Lung microvascular endothelial cell (primary cell): ENCODE results near the gene CFTR. TPM values are rescaled to one million over a fixed set of nuclear protein-coding genes. Genes with fewer than 3 reads are reported as not detected.
"Not testable (repeated sequence)": the region's sequence is repeated elsewhere in the genome, so short reads cannot be mapped to it uniquely, and the experiment has no call there.

Source experiments
- DNase-seq, 2 donors: peaks; one replicate each; pipeline versions ENCODE4 v3.0.0 to v3.0.0-alpha.2; 2010; ENCODE audit warnings: low read depth in 2 of 2
- total RNA-seq: library from RNA; depleted of rRNA; stranded (reverse); fragments of >200 nt; gene quantifications from 2 replicates; pipeline ENCODE4 v1.2.1, GENCODE V29; 2014

CFTR gene
- total RNA-seq, result not detected in 2 replicates

- no peak for DNase-seq
These were observed at the start of gene CFTR for GRCh38 chr7:117479225-117480054. Gene CFTR (plus strand): TSS chr7:117480025. CDS start chr7:117480095, 70 bp downstream.

- DNase-seq, result peak; percentile 1 to 3
These were observed 44.3 kb upstream of the CFTR start for GRCh38 chr7:117435475-117436043.

- DNase-seq, result no peak
These were observed 35.2 kb upstream of the CFTR start for GRCh38 chr7:117444646-117445045.

GRCh38 chr7:117445206-117445605 is 34.6 kb upstream of the CFTR start:
- DNase-seq, result no peak

- no peak for DNase-seq
These were observed 33.5 kb upstream of the CFTR start for GRCh38 chr7:117446220-117446815.

- DNase-seq, result no peak
These were observed 31.2 kb upstream of the CFTR start for GRCh38 chr7:117448655-117449054.

GRCh38 chr7:117458977-117459583 is 20.7 kb upstream of the CFTR start:
- DNase-seq, result peak; percentile 15 to 25

GRCh38 chr7:117459735-117460134 is 20.1 kb upstream of the CFTR start:
- DNase-seq, result no peak

GRCh38 chr7:117460815-117461214 is 19.0 kb upstream of the CFTR start:
- DNase-seq, result not testable (repeated sequence)

GRCh38 chr7:117468174-117468573 is 11.7 kb upstream of the CFTR start:
- DNase-seq, result no peak

- no peak for DNase-seq
These were observed 9.0 kb upstream of the CFTR start for GRCh38 chr7:117470777-117471176.

- no peak for DNase-seq
These were observed 7.5 kb upstream of the CFTR start for GRCh38 chr7:117472335-117472734.

GRCh38 chr7:117476557-117477215 is 3.1 kb upstream of the CFTR start:
- DNase-seq, result no peak

- DNase-seq, result no peak
These were observed 995 bp upstream of the CFTR start for GRCh38 chr7:117478836-117479224.

GRCh38 chr7:117480055-117480362 is 184 bp downstream of the CFTR start:
- DNase-seq, result no peak

- DNase-seq, result no peak
These were observed 1.2 kb downstream of the CFTR start for GRCh38 chr7:117480978-117481377.

GRCh38 chr7:117485118-117485620 is 5.3 kb downstream of the CFTR start:
- DNase-seq, result no peak

- DNase-seq, result no peak
These were observed 9.2 kb downstream of the CFTR start for GRCh38 chr7:117489016-117489415.

- DNase-seq, result no peak
These were observed 9.6 kb downstream of the CFTR start for GRCh38 chr7:117489430-117489829.

- DNase-seq, result no peak
These were observed 10.1 kb downstream of the CFTR start for GRCh38 chr7:117489911-117490310.

- DNase-seq, result no peak
These were observed 12.8 kb downstream of the CFTR start for GRCh38 chr7:117492649-117493048.

- no peak for DNase-seq
These were observed 13.6 kb downstream of the CFTR start for GRCh38 chr7:117493460-117493859.
